Psoas muscle (tissue), 8 donors: ENCODE measurements around the gene S100A10. TPM values are rescaled to one million over a fixed set of nuclear protein-coding genes. Genes with fewer than 3 reads are reported as not detected.

Source experiments
- ATAC-seq, 4 donors: fragments of 200-7000 bp; cut with Tn5 transposase; one replicate each; pipeline ENCODE4 v1.9.1; 2020; ENCODE audit warnings: moderate library complexity in 3 of 4, mild to moderate bottlenecking in 2 of 4
- DNase-seq, 2 donors: peaks; one replicate each; pipeline ENCODE4 v3.0.0-alpha.2; 2020
- H3K27ac ChIP-seq: fragments of 200-600 bp; one replicate; pipeline ENCODE4 v1.8.0; 2022
- H3K27me3 ChIP-seq, 3 donors: fragments of 200-600 bp in 1 of 3; one replicate each; pipeline versions ENCODE4 v1.6.1 to v1.8.0; 2013 to 2022; ENCODE audit warnings: low read length in 2 of 3, mild to moderate bottlenecking in 2 of 3, moderate library complexity in 1 of 3; ENCODE audit not compliant: insufficient read depth in 3 of 3
- H3K36me3 ChIP-seq, 2 donors: fragments of 200-600 bp in 1 of 2; one replicate each; pipeline versions ENCODE4 v1.6.1 to v1.8.0; 2013 to 2022; ENCODE audit warnings: low read depth in 1 of 2, mild to moderate bottlenecking in 1 of 2, moderate library complexity in 1 of 2; ENCODE audit not compliant: insufficient read depth in 1 of 2
- H3K4me1 ChIP-seq: fragments of 200-600 bp; one replicate; pipeline ENCODE4 v1.8.0; 2022
- H3K4me3 ChIP-seq: fragments of 200-600 bp; one replicate; pipeline ENCODE4 v1.8.0; 2022; ENCODE audit warnings: mild to moderate bottlenecking
- H3K9me3 ChIP-seq: fragments of 200-600 bp; one replicate; pipeline ENCODE4 v1.8.0; 2022
- CTCF ChIP-seq: fragments of 200-600 bp; IDR thresholded peaks from one replicate; pipeline ENCODE4 v1.8.0; 2022; ENCODE audit warnings: antibody characterized with exemption
- WGBS, 3 donors: extraction: QIAGEN DNeasy Blood & Tissue Kit; methylation state at CpG; one replicate each; pipeline versions ENCODE4 v1.1.6 to v1.1.7; 2013; 5-methylcytosine and 5-hydroxymethylcytosine counted together
- intact Hi-C, 2 donors: fragments of 100-400 bp; cut with DNase I; formaldehyde crosslinking; loops; one replicate each; pipeline versions ENCODE4 v1.11.0 to v1.14.2; 2022
- polyA plus RNA-seq, 3 donors: library from polyadenylated mRNA; stranded (reverse); fragments of 200-250 nt; gene quantifications; one replicate each; pipeline ENCODE4 v1.2.3, GENCODE V29; 2013
- total RNA-seq, 4 donors: library from RNA; stranded (reverse); fragmentation: NEBNext Ultra II Directional in 2 of 4; extraction: Animal tissue kit (Norgen Biotek cat#: 25700) in 2 of 4; gene quantifications; one replicate each; pipeline versions ENCODE4 v1.2.1 to v1.2.4, GENCODE V29; 2021 to 2023
- donor health status: healthy with polysubstance abuse.
- donor health status: DM: no; HTN: no; CAD: no; lungs with moderate emphysema.
- donor health status: Bipolar disorder and iron deficiency.
- donor health status: healthy.
- donor health status: DM: yes; HTN: yes; CAD: no.
- donor health status: DM: no; HTN: no; CAD: no.
- donor health status: DM: no; HTN: no; CAD: no.
- donor health status: DM: yes; HTN: yes; CAD: no.

S100A10 gene
- total and polyA plus RNA-seq, 7 donors, result 30.5 to 414 (median 61.6) TPM

- Histone ChIP-seq H3K4me3 (no peak overlapping the region), H3K9me3 (no peaks in the 10 kb centered on the region), H3K4me1 (peaks cover 16% of the 10 kb centered on the region), H3K36me3 (peaks cover 23 to 37% of the 10 kb centered on the region in 2 donors), H3K27ac (no peak overlapping the region), H3K27me3 (peaks cover 0 to 26% (median 0%) of the 10 kb centered on the region in 3 donors)
- no peak for ATAC-seq
- no peak for DNase-seq
- TF ChIP-seq CTCF, result no peak
- WGBS, 3 donors, result 86 to 89% (median 89%) methylated on average over 8 of the region's 8 CpGs
- intact Hi-C loops, result no loop called here
These were observed 7.0 kb downstream of the S100A10 start for GRCh38 chr1:151986501-151987190.

- 94 to 100% (median 94%) methylated on average over 1 of the region's 1 CpG for WGBS, 3 donors
- H3K36me3 ChIP-seq, result peaks cover 23 to 41% of the 10 kb centered on the region in 2 donors
- TF ChIP-seq CTCF, result no peak
- peaks cover 0 to 19% (median 0%) of the 10 kb centered on the region in 3 donors for H3K27me3 ChIP-seq
- peaks cover 16% of the 10 kb centered on the region for H3K4me1 ChIP-seq
- intact Hi-C loops, result no loop called here
- no peak for ATAC-seq
- H3K9me3 ChIP-seq, result no peaks in the 10 kb centered on the region
- H3K4me3 ChIP-seq, result no peak overlapping the region
- H3K27ac ChIP-seq, result no peak overlapping the region
- no peak for DNase-seq
These were observed 7.9 kb downstream of the S100A10 start for GRCh38 chr1:151985768-151986167.

- intact Hi-C loops, result no loop called here
- no peaks in the 10 kb centered on the region for H3K9me3 ChIP-seq
- WGBS, 3 donors, result 88 to 96% (median 88%) methylated on average over 2 of the region's 2 CpGs
- H3K27me3 ChIP-seq, result peaks cover 0 to 14% (median 0%) of the 10 kb centered on the region in 3 donors
- peaks cover 11% of the 10 kb centered on the region for H3K4me1 ChIP-seq
- H3K36me3 ChIP-seq, result peaks cover 23 to 41% of the 10 kb centered on the region in 2 donors
- H3K27ac ChIP-seq, result no peak overlapping the region
- DNase-seq (no peak), ATAC-seq (no peak)
- no peak for TF ChIP-seq CTCF
- H3K4me3 ChIP-seq, result no peak overlapping the region
These were observed 8.4 kb downstream of the S100A10 start for GRCh38 chr1:151985270-151985669.

GRCh38 chr1:151984313-151984956 is 9.2 kb downstream of the S100A10 start:
- no peak overlapping the region for H3K4me3 ChIP-seq
- H3K27ac ChIP-seq, result no peak overlapping the region
- DNase-seq, result no peak
- peaks cover 23 to 41% of the 10 kb centered on the region in 2 donors for H3K36me3 ChIP-seq
- 48 to 84% (median 63%) methylated on average over 1 of the region's 1 CpG for WGBS, 3 donors
- TF ChIP-seq CTCF, result no peak
- H3K27me3 ChIP-seq, result peaks cover 0 to 12% (median 0%) of the 10 kb centered on the region in 3 donors
- H3K4me1 ChIP-seq, result peaks cover 2% of the 10 kb centered on the region
- no peaks in the 10 kb centered on the region for H3K9me3 ChIP-seq
- intact Hi-C loops, result no loop called here
- ATAC-seq, result no peak
